Stimulated activated CD4-positive, alpha-beta T cell treated with anti-CD3 and anti-CD28 coated beads, TNF-alpha, amount 100 ng/mL, for 24 hours (primary cell): Measurements from ENCODE around the gene SLC25A39.
"Not testable (repeated sequence)": the region's sequence is repeated elsewhere in the genome, so short reads cannot be mapped to it uniquely, and the experiment has no call there.

Source experiments
- DNase-seq, 3 experiments: peaks; one replicate each; pipeline ENCODE4 v3.0.0-alpha.2; 2020; ENCODE audit warnings: low read depth in 3 of 3

The SLC25A39 gene

GRCh38 chr17:44354582-44355561 lies 30.2 kb upstream of the SLC25A39 start:
- peak in 1 of 3 experiments; percentile 44 for DNase-seq

- DNase-seq = no peak
Measured at GRCh38 chr17:44353672-44354331, 29.2 kb upstream of the SLC25A39 start.

GRCh38 chr17:44352828-44353671 lies 28.4 kb upstream of the SLC25A39 start:
- DNase-seq = no peak

- no peak for DNase-seq
Measured at GRCh38 chr17:44351961-44352827, 27.6 kb upstream of the SLC25A39 start.

- no peak for DNase-seq
Measured at GRCh38 chr17:44351464-44351863, 26.8 kb upstream of the SLC25A39 start.

- DNase-seq = peak; percentile 50 to 73 (median 54)
Measured at GRCh38 chr17:44350733-44351226, 26.2 kb upstream of the SLC25A39 start.

GRCh38 chr17:44349553-44350070 lies 25.0 kb upstream of the SLC25A39 start:
- no peak for DNase-seq

GRCh38 chr17:44348988-44349364 lies 24.4 kb upstream of the SLC25A39 start:
- no peak for DNase-seq

GRCh38 chr17:44348234-44348987 lies 23.8 kb upstream of the SLC25A39 start:
- DNase-seq = no peak

GRCh38 chr17:44347206-44348055 lies 22.8 kb upstream of the SLC25A39 start:
- DNase-seq = not testable (repeated sequence)

- no peak for DNase-seq
Measured at GRCh38 chr17:44346064-44346844, 21.6 kb upstream of the SLC25A39 start.

- DNase-seq = peak in 1 of 3 experiments; percentile 34
Measured at GRCh38 chr17:44345454-44346026, 20.9 kb upstream of the SLC25A39 start.

GRCh38 chr17:44344939-44345453 lies 20.4 kb upstream of the SLC25A39 start, which contains the start of gene GRN:
Gene GRN, plus strand, starts transcription at chr17:44345302. Its CDS starts 3,863 bp downstream, at chr17:44349165.
- DNase-seq = peak; percentile 73 to 85 (median 79)

GRCh38 chr17:44343510-44344209 lies 19.0 kb upstream of the SLC25A39 start:
- no peak for DNase-seq

- DNase-seq = not testable (repeated sequence)
Measured at GRCh38 chr17:44340553-44340952, 15.9 kb upstream of the SLC25A39 start.

- DNase-seq = no peak
Measured at GRCh38 chr17:44338702-44339101, 14.1 kb upstream of the SLC25A39 start.

- DNase-seq = no peak
Measured at GRCh38 chr17:44335968-44336367, 11.3 kb upstream of the SLC25A39 start.
